ENCODE measurements around the gene PAK5.
"Not testable (repeated sequence)": the region's sequence is repeated elsewhere in the genome, so short reads cannot be mapped to it uniquely, and the experiment has no call there.

PAK5 gene

DNA sequence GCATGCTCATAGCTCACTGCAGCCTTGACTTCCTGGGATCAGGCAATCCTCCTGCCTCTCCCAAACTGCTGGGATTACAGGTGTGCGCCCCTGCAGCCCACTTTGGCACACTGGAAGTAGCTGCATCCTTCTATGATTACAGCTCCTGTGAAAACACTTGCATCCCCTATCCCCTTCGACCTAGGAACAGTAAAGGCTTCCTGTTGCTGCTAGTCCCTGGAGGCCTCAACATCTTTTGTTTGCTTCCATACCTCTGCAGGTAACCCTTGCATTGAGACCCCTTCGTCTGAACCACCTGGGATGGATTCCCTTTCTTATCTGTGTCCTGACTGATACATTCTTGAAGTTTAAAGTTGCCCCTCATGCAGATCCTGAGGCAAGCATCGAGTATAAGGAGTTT, 152.4 kb downstream of the PAK5 start:
- no peak for DNase-seq (ENCODE audit: low spot score)
- no peak for FAIRE-seq

DNA sequence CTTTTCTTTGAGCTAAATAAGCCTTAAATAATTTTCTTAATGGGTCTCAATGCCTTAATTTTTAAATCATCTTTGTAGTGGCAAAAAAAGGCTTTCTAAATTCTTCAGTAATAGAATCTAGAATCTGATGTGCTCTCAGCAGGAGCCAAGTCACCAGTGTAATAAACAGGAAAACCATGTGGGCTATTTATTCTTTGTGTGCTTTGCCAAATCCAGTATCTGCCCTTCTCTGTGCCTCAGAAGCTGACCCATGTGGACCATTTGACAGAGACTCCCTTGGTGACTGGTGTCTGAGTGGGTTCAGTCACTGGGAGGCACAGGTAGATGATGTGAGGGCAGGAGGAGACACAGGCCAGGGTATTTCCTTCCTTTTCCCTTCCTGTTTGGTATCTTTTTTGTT, 152.9 kb downstream of the PAK5 start:
- DNase-seq (ENCODE audit: low spot score) (no peak), FAIRE-seq (no peak)

DNA sequence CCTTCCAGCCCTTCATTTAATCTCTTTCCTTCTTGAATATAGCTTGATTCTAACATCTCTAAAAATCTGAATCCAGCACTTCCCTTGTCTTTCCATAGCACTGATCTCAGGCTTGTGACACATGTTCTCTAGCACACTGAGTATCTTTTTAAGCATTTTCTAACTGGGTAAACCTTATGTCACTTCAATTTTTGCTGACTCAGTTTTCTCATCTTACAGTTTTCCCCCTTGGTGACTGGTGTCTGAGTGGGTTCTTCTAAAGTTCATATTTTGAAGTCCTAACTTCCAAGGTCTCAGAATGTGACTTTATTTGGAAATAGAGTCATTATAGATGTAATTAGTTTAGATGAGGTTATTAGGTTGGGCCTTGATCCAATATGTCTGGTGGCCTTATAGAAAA, 153.9 kb downstream of the PAK5 start:
- no peak for DNase-seq (ENCODE audit: low spot score)
- FAIRE-seq: no peak

DNA sequence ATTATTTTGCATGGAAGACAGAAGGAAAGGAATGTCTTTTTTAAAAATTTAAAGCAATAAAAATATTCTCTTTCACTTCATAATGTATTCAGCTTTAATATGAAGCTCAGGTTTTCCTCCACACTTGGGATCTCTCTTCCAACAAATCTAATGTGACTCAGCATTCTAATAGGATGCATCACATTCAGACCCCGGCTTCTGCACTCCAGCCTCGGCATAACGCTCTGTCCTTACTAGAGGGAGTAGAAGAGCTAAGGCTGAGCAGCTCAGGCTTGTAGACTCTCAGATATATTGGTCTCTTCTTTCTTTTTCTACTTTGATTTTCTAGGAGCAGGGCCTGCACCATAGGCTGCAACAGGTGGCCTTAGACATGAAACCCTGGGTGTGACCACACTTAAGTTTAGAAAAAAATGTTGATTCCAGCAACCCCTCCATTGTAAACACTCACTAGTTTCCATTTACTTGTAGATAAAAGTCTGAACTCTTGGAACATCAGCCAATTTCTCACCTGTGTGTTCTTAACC, 161.7 kb downstream of the PAK5 start:
- DNase-seq (ENCODE audit: low spot score) (no peak), FAIRE-seq (no peak)

DNA sequence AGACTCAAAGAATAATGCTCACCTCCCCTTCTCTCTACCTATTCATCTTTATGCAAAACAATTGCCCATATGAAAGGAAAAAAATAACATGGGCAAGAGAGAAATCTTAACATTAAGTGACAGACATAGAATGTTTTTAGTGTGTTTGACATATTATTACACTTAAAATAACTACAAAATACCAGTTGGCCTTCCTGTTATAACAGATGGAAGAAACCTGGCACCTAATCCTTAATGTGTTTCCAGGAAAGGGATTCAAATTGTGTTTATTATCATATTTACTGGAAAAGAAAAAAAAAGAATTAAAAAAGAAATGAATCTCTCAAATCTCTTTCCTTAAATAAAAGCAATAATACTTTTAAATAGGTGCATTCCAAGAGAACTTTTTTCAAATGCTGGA, 165.9 kb downstream of the PAK5 start:
- DNase-seq (ENCODE audit: low spot score) (no peak), FAIRE-seq (no peak)

DNA sequence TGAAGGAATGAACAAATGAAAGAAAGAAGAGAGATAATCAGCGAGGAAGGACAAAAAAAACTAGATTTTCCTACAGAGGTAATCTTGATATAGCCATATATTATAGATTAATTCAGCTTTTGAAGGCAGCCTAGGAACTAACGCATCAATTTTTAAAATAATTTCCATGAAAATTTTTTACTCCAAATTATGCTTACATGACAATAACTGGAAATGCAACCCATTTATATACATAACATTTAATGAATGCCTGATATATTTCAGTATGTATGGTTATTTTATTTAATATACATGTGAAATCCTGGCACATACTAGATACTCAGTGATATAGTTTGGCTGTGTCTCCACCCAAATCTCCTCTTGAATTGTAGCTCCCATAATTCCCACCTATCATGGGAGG, 166.8 kb downstream of the PAK5 start:
- FAIRE-seq: no peak
- no peak for DNase-seq (ENCODE audit: low spot score)

DNA sequence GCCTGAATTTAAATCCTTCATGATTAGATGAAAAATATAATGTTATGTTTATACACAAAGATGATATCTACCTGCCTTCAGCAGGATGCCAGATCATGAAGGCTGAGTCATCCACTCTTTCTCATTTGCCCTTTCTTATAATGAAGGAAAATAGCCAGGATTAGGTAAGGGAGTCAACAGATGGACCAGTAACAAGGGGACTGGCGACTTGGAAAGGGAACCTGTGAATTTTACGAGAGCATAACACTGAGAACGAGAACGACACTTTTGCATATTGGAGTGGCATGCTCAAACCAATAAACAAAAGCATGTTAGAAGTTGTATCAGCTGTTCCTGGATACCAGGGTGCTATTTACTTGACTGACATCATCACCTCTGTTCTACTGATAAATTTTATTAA, 170.5 kb downstream of the PAK5 start:
- DNase-seq (ENCODE audit: low spot score) (no peak), FAIRE-seq (no peak)

DNA sequence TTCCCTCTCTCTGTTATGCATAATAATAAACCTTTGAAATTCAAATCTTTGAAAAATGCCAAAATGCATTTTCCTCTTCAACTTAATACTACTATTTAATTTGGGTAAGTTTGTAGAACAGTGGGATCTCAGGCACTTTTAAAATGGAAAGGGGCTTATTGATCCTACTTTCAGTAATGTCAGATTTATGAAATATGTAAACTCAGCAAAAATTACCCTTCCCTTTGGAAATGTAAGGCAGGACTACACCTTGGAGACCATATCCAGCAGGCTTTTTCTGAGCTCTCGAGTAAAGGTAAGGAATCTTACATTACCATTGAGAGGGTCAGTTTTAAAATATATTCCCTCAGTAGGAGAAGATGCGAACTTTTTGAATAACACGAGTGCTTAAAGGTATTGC, 175.5 kb downstream of the PAK5 start:
- no peak for FAIRE-seq
- no peak for DNase-seq (ENCODE audit: low spot score)

DNA sequence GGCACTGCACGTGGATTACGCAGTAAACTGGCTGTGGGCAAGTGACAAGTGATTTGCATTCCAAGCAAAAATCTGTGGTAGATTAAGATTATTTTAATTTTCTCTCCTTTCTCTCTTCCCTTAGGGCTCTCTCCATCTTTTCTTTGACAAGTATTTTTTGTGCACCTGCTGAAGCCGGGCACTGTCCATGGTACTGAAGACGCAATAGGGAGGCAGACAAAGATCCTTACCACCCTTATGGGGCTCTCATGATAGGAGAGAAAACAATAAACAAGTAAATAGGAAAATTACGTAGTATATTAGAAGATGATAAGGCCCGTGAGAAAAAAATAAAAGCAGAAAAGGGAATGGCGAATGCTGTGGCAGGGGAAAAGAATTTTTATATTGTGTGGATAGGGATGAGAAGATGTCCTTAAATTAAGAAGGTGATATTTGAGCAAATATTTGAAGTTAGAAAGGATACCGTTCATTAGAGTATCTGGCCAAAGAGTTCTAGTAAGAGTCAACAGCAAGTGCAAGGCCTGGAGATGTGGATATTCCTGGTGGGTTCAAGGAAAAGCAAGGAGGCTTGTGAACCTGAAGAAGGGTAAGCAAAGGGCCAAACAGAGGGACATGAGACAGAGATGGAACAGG, 178.5 kb downstream of the PAK5 start:
- peak; percentile 41 for DNase-seq (ENCODE audit: low spot score)
- FAIRE-seq: no peak

DNA sequence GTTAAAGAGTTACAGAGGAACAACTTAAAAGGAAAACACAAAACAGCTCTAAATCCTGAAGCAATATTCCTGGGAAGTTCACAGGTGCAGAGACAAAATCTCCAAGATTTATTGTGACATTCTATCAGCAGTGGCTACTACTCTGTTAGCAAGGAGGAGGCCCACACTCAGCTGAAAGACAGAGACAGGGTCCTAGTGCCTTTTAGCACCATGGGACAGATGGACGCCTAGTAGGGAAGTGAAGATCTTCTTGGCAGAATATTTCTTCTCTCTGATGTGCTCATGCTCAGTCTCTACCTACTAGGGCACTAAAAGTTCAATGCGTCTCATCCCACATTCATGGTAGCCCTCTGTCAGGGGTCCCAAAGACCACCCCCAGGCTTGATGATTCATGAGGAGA, 191.1 kb downstream of the PAK5 start:
- DNase-seq (ENCODE audit: low spot score) (no peak), FAIRE-seq (no peak)

DNA sequence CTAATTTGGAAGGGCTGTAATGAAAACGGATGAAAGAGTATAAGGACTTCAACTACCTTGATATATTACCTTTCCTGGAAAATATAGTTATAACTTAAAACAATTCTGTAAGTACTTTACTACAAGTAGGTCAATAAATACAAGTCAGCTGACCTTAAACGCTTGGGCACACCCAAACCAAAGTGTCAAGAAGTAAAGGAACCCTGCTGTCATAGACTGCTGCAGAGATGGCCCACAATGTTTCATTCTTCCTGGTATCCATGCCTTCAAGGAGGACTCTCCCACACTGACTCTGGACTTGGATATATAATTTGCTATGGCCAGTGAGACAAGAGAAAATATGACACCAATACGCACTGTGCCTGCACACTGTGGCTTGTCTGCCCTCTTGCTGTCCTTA, 192.5 kb downstream of the PAK5 start:
- FAIRE-seq: no peak
- DNase-seq (ENCODE audit: low spot score): no peak

DNA sequence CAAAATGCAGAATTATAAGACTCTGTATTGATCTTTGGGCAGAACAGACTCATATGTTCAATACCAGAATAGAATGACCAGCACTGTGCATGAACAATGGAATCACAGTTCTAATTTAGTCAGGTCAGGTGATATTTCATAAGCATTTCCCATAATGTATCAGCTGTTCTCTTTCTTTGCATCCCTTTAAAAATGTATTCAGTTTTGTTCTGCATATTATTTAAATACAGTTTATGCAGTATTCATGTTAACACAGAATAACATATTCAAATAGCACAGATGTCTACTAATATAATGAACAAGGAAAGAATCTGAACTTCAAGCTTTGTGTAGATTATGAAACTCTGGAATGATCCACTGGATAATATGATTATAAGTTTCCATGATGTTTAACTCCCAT, 196.0 kb downstream of the PAK5 start:
- no peak for DNase-seq (ENCODE audit: low spot score)
- no peak for FAIRE-seq

DNA sequence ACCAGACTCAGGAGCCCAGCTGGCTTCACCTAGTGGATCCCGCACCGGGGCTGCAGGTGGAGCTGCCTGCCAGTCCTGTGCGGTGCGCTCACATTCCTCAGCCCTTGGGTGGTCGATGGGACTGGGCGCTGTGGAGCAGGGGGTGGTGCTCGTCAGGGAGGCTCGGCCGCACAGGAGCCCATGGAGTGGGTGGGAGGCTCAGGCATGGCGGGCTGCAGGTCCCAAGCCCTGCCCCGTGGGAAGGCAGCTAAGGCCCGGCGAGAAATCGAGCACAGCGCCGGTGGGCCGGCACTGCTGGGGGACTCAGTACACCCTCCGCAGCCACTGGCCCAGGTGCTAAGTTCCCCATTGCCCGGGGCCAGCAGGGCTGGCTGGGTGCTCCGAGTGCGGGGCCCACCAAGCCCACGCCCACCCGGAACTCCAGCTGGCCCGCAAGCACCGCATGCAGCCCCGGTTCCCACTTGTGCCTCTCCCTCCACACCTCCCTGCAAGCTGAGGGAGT, 197.3 kb downstream of the PAK5 start:
- FAIRE-seq; DNase-seq (ENCODE audit: low spot score): not testable (repeated sequence)

DNA sequence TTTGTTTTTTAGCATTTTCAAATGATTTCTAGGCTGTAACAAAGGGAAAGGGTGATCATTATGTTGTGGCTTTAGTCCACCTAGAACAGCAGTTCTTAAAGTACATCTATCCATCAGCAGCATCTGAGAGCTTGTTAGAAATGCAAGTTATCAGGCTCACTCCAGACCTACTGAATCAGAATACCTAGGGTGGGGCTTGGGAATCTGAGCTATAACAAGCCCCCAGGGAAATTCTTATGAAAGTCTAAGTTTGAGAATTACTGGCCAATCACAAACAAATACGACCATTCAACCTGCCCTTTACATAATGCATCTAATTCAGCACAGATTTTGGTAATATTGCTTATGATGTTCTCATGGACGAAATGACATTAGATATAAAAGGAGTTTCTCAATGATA, 201.0 kb downstream of the PAK5 start:
- FAIRE-seq (no peak), DNase-seq (ENCODE audit: low spot score) (no peak)

DNA sequence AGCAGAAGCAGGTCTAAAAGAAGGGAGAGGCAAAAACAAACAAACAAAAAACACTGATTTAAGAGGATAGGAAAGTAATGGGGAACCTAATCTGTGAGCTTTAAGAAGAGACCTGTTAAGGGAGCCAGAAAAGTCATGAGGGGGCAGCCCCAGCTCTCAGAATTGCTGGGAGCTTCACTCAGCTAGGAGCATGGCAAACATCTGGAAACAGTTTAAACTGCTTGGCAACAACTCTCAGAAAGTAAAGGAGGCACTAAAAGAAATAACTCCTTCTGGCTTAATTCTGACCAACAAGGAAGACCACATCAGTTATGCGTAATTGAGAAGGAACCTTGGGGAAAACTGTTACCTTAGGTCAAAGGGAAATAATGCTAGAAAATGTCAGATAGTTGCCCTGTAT, 203.1 kb downstream of the PAK5 start:
- DNase-seq (ENCODE audit: low spot score) (no peak), FAIRE-seq (no peak)

DNA sequence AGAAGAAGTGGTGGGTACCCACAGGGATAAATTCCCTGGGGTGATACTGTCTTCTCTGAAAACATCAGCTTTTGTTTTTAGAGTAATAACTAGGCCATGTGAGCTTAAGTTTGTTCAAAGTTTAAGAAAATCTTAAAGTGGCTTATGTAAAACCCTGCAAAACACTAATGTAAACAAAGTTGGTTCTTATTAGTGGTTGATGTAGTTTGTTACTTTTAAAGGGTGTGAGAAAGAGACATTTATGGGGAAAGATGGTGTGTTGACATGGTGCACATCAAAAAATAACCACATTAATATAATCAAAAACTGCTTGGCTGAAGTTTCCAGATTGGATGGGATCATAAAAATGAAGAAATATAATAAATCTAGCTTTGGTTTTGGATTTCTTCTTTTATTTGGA, 204.5 kb downstream of the PAK5 start:
- no peak for DNase-seq (ENCODE audit: low spot score)
- FAIRE-seq: no peak

DNA sequence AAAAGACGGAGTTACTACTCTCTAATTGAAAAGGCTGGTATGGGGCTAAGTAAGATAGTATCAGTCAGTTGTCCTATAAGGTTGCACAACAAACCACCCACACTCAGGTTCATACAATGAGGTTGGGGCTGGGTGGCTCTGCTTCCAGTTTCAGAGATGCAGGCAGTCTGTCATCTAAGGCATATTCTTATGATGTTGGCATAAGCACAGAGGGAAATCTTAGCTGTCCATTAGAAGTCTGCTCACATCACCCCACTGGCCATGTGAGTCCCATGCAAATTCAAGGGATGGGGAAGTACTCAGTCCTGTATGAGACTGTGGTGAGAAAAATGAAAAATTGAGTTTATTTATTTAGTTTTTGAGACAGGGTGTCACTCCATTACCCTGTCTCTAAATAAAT, 205.9 kb downstream of the PAK5 start:
- DNase-seq (ENCODE audit: low spot score): no peak
- no peak for FAIRE-seq

DNA sequence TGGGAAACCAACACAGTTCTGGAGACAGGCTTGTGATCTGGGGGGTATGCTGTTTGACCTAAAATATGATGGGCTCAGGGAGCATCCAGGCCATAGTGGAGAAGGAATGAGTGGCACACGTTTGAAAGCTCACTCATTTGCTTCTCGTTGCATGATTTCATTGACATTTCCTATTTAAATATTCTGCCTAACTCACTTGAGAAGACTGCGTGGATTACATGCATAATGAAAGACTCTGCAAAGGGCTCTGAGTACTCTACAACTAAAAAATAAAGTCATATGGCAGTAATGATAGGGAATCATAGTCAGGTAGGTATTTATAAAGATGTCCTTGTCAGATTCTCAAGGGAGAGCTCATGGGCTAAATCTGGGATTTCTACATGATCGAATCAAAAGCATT, 206.6 kb downstream of the PAK5 start:
- no peak for DNase-seq (ENCODE audit: low spot score)
- FAIRE-seq: no peak

DNA sequence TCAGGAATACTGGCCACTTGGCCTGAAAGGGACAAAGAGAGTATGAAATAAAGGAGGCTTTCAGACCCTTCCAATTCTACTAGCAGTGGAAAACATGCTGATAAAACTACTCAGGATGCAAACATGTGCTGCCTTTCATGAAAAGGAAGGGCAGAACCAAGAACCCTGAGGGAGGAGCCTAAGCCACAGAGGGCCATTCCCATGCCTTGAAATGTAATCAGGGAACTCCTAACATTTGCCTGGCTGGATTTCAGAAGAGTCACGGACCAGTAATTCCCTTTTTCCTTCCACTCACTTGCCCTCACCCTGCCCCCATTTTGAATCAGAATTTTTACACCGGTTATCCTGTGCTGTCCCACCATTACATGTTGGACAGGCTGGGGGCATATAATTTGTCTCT, 208.3 kb downstream of the PAK5 start:
- FAIRE-seq: no peak
- DNase-seq (ENCODE audit: low spot score): no peak

DNA sequence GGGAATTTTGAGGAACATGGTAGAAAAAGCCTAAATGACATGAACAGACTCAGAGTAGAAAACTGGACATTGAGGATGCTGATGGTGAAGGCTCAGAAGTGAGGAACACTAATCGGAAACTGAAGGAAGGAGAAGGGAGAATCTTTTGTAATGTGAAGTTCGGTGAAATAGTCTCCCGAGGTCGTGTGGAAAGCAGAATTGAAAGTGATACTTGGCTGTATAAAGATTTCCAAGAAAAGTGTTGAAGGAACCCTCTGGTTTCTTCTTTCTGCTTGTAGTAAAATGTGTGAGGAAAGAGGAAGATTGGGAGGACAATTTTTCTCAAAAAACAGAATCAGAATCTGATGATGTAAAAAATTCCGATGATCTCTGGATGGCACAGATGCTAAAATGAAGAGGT, 209.0 kb downstream of the PAK5 start:
- no peak for FAIRE-seq

DNA sequence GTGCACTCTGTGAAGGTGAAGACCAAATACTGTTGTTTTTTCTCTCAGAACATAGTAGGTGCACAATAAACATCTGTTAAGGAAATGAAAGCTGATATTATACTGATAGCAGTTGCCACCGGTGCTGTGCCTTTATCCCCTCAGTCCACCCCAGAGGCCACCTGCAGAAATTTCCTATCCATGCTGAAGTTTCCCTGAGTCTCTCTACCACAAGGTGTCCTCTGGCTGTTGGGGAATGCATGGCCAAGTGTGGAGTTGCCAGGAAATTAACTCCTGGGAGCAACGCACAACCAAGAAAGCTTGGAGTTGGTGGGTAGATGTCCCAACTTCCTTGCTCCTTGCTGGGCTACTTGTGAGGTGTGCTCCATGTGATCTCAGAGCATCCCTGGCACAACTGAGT, 210.3 kb downstream of the PAK5 start:
- DNase-seq (ENCODE audit: low spot score): no peak
- no peak for FAIRE-seq

More for the DNA sequence above, 209.0 kb downstream of the PAK5 start:
- no peak for DNase-seq (ENCODE audit: low spot score)

DNA sequence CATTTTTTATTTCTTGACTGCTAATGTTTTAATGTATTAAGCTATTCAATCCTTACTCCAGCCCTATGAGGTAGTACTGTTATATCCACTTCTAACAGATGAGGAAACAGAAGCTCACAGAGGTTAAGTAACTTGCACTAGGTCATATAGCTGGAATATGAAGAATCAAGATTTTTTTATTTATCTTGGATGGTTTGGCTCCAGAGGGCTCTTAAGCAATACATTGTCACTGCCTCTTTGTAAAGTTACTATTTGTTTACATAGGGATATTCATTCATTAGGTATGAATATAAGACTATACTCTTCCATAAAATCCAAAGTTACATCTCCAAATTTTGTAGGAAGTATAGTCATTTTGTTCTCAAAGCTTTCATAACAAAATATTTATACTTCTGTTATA, 210.7 kb downstream of the PAK5 start:
- FAIRE-seq (no peak), DNase-seq (ENCODE audit: low spot score) (no peak)

DNA sequence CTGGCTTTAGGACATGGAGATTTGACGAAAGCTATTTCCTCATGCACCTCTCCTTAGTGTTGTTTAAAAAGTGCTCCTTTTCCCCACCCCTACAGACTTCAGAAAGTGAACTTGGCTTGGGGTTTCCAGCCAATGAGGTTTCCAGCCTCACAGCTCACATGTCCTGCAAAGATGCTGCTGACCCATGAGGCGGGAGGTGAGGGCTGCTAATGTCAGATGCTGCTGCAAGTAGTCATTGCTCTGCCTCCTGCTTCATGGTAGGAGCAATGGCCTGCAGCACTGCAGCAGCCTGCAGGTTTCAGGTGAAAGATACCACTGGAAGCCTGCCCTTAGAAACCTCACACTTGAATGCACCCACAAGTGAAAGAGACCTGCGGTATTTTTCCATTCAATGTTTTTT, 211.7 kb downstream of the PAK5 start:
- no peak for FAIRE-seq
- no peak for DNase-seq (ENCODE audit: low spot score)

DNA sequence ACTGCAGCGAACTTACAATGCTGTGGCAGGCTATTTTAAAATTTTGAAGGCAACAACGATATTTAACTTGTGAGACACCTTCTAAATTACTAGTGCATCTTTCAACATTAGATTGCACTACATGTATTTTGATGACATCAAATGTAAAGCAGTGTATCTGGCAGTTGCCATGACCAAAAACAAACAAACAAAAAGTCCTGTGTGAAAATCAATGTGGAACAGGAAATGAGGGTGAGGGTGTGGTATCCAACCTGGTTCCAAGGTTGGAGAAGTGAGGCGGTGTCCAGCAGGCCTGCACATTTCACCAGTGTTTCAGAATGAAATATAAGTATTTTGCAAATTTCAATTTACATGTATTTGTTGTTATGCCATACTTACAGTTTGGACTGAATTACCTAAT, 212.5 kb downstream of the PAK5 start:
- no peak for FAIRE-seq
- no peak for DNase-seq (ENCODE audit: low spot score)
